HG03060 (cell line): ENCODE results near the gene KRTAP5-5.
"Not testable (repeated sequence)": the region's sequence is repeated elsewhere in the genome, so short reads cannot be mapped to it uniquely, and the experiment has no call there.

Experiments
- ATAC-seq: cut with Tn5 transposase; IDR thresholded peaks from one replicate; pipeline ENCODE4 v1.9.1; 2021; ENCODE audit warnings: low read depth, moderate number of reproducible peaks; ENCODE audit not compliant: unreplicated experiment

Gene KRTAP5-5

GRCh38 chr11:1654388-1655167 is 25.0 kb downstream of the KRTAP5-5 start:
- no peak for ATAC-seq

GRCh38 chr11:1655168-1656060 is 25.8 kb downstream of the KRTAP5-5 start:
- ATAC-seq = no peak

- ATAC-seq = no peak
Observed at GRCh38 chr11:1656061-1656441, 26.5 kb downstream of the KRTAP5-5 start.

- no peak for ATAC-seq
Observed at GRCh38 chr11:1656670-1657069, 27.1 kb downstream of the KRTAP5-5 start.

- no peak for ATAC-seq
Observed at GRCh38 chr11:1659506-1659905, 29.9 kb downstream of the KRTAP5-5 start.

- no peak for ATAC-seq
Observed at GRCh38 chr11:1660111-1660867, 30.7 kb downstream of the KRTAP5-5 start.

GRCh38 chr11:1661454-1662269 is 32.1 kb downstream of the KRTAP5-5 start:
- not testable (repeated sequence) for ATAC-seq

GRCh38 chr11:1662699-1663283 is 33.2 kb downstream of the KRTAP5-5 start:
- not testable (repeated sequence) for ATAC-seq

- ATAC-seq = no peak
Observed at GRCh38 chr11:1665313-1665712, 35.7 kb downstream of the KRTAP5-5 start.

- no peak for ATAC-seq
Observed at GRCh38 chr11:1667121-1667850, 37.7 kb downstream of the KRTAP5-5 start.

- no peak for ATAC-seq
Observed at GRCh38 chr11:1667906-1668305, 38.3 kb downstream of the KRTAP5-5 start.

- no peak for ATAC-seq
Observed at GRCh38 chr11:1668911-1669473, 39.4 kb downstream of the KRTAP5-5 start.

- ATAC-seq = no peak
Observed at GRCh38 chr11:1669546-1670218, 40.1 kb downstream of the KRTAP5-5 start.

- ATAC-seq = not testable (repeated sequence)
Observed at GRCh38 chr11:1670457-1670856, 40.9 kb downstream of the KRTAP5-5 start.

- no peak for ATAC-seq
Observed at GRCh38 chr11:1670905-1671371, 41.4 kb downstream of the KRTAP5-5 start.

GRCh38 chr11:1671658-1672057 is 42.1 kb downstream of the KRTAP5-5 start:
- ATAC-seq = no peak

GRCh38 chr11:1672613-1673350 is 43.2 kb downstream of the KRTAP5-5 start:
- no peak for ATAC-seq
